ENCODE measurements around the gene TRIM54. TPM values are rescaled to one million over a fixed set of nuclear protein-coding genes. Genes with fewer than 3 reads are reported as not detected.

TRIM54 gene
- total RNA-seq, 6 donors from 2014 or later: 0.49 TPM; not detected in 5

DNA sequence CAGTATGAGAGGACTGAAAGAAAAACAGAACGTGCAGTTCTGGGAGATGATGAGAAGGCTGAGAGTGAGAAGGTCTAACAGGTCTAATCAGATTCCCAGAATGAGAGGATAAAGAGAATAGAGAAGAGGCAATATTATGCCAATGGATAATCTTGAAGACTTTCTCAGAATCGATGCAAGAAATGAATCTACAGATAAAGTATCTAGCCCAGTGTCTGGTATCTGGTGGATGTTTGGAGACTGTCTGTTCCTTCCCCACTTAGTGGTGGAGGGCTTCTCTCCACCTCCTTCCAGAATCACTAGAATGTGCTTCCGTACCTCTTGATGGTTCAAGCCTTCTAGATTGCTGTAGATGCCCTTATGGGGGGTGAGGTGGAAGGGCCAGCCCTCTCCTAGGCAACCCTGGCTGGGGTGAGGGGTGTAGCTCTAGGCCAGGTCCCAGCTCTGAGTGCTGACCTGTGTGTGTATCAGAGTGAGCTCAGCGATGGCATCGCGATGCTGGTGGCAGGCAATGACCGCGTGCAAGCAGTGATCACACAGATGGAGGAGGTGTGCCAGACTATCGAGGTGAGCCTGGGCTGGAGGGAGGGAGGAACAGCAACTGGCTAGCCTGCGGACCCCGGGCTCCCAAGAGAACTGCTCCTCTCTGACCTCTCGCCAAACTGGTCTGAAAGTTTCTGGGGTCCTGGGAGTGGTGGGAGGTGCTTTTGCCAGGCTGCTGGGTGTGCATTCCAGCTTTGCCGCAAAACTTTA is 22.4 kb downstream of the TRIM54 start:
- H3K9me3 ChIP-seq: no peaks in the 10 kb centered on the region
- peak in 1 of 2 donors; percentile 48 for DNase-seq
- peaks cover 0 to 27% (median 15%) of the 10 kb centered on the region in 4 donors for H3K27me3 ChIP-seq
- WGBS, 2 donors: 83 to 92% methylated on average over 13 of the region's 13 CpGs
- peaks cover 20 to 31% (median 24%) of the 10 kb centered on the region in 4 donors for H3K4me1 ChIP-seq
- TF ChIP-seq POLR2AphosphoS5 (IDR thresholded peaks at IDR 0.05): no peak
- no peak for TF ChIP-seq POLR2A (IDR thresholded peaks at IDR 0.05)
- TF ChIP-seq, protein P1, sequence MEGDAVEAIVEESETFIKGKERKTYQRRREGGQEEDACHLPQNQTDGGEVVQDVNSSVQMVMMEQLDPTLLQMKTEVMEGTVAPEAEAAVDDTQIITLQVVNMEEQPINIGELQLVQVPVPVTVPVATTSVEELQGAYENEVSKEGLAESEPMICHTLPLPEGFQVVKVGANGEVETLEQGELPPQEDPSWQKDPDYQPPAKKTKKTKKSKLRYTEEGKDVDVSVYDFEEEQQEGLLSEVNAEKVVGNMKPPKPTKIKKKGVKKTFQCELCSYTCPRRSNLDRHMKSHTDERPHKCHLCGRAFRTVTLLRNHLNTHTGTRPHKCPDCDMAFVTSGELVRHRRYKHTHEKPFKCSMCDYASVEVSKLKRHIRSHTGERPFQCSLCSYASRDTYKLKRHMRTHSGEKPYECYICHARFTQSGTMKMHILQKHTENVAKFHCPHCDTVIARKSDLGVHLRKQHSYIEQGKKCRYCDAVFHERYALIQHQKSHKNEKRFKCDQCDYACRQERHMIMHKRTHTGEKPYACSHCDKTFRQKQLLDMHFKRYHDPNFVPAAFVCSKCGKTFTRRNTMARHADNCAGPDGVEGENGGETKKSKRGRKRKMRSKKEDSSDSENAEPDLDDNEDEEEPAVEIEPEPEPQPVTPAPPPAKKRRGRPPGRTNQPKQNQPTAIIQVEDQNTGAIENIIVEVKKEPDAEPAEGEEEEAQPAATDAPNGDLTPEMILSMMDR (IDR thresholded peaks at IDR 0.05): no peak
- no peak for TF ChIP-seq EP300 (IDR thresholded peaks at IDR 0.05)
- H3K27ac ChIP-seq: no peak overlapping the region
- peaks cover 0 to 11% (median 0%) of the 10 kb centered on the region in 4 donors for H3K36me3 ChIP-seq
- no peak overlapping the region for H3K4me3 ChIP-seq
- ATAC-seq (ENCODE audit: low FRiP score in 2 of 2): no peak

DNA sequence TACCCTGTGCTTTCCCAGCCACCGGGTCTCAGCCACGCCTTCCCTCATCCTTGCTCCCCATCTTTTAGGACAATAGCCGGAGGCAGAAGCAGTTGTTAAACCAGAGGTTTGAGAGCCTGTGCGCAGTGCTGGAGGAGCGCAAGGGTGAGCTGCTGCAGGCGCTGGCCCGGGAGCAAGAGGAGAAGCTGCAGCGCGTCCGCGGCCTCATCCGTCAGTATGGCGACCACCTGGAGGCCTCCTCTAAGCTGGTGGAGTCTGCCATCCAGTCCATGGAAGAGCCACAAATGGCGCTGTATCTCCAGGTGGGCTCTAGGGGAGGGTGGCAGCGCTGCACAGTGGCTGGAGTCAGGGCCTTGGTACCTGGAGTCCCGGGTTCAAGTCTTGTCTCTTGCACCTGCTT is 23.3 kb downstream of the TRIM54 start:
- Histone ChIP-seq H3K9me3 (no peaks in the 10 kb centered on the region), H3K36me3 (peaks cover 0 to 17% (median 0%) of the 10 kb centered on the region in 4 donors), H3K4me3 (no peak overlapping the region), H3K27me3 (peaks cover 0 to 27% (median 15%) of the 10 kb centered on the region in 4 donors), H3K4me1 (peaks cover 20 to 31% (median 24%) of the 10 kb centered on the region in 4 donors), H3K27ac (no peak overlapping the region)
- ATAC-seq (ENCODE audit: low FRiP score in 2 of 2) (no peak), DNase-seq (peak in 1 of 2 donors; percentile 72)
- 85 to 91% methylated on average over 14 to 16 of the region's 16 CpGs for WGBS, 2 donors
- no peak for TF ChIP-seq POLR2A (IDR thresholded peaks at IDR 0.05)
- TF ChIP-seq, protein P1 (IDR thresholded peaks at IDR 0.05): no peak
- no peak for TF ChIP-seq EP300 (IDR thresholded peaks at IDR 0.05)
- TF ChIP-seq POLR2AphosphoS5 (IDR thresholded peaks at IDR 0.05): no peak

DNA sequence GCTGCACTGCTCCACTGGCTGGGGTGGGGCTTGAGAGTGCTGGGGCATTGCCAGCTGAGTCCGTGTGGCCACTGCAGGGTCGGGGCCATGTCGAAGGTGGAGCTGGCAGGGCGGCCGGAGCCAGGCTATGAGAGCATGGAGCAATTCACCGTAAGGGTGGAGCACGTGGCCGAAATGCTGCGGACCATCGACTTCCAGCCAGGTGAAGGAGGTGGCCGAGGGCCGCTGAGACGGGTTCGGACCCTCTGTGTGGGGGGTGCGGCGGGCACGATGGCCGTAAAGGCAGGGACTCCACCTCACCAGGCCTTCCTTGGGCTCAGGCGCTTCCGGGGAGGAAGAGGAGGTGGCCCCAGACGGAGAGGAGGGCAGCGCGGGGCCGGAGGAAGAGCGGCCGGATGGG is 23.9 kb downstream of the TRIM54 start:
- Histone ChIP-seq H3K27me3 (peaks cover 0 to 27% (median 15%) of the 10 kb centered on the region in 4 donors), H3K27ac (no peak overlapping the region), H3K4me1 (peaks cover 20 to 31% (median 24%) of the 10 kb centered on the region in 4 donors), H3K4me3 (peak overlapping the region in 2 of 4 donors; percentile 9 to 10), H3K9me3 (no peaks in the 10 kb centered on the region), H3K36me3 (peaks cover 0 to 18% (median 0%) of the 10 kb centered on the region in 4 donors)
- ATAC-seq (ENCODE audit: low FRiP score in 2 of 2) (no peak), DNase-seq (peak in 1 of 2 donors; percentile 64)
- no peak for TF ChIP-seq EP300 (IDR thresholded peaks at IDR 0.05)
- TF ChIP-seq, protein P1 (IDR thresholded peaks at IDR 0.05): no peak
- no peak for TF ChIP-seq POLR2A (IDR thresholded peaks at IDR 0.05)
- TF ChIP-seq POLR2AphosphoS5 (IDR thresholded peaks at IDR 0.05): no peak
- 0 to 28% methylated on average over 5 to 25 of the region's 26 CpGs for WGBS, 2 donors

DNA sequence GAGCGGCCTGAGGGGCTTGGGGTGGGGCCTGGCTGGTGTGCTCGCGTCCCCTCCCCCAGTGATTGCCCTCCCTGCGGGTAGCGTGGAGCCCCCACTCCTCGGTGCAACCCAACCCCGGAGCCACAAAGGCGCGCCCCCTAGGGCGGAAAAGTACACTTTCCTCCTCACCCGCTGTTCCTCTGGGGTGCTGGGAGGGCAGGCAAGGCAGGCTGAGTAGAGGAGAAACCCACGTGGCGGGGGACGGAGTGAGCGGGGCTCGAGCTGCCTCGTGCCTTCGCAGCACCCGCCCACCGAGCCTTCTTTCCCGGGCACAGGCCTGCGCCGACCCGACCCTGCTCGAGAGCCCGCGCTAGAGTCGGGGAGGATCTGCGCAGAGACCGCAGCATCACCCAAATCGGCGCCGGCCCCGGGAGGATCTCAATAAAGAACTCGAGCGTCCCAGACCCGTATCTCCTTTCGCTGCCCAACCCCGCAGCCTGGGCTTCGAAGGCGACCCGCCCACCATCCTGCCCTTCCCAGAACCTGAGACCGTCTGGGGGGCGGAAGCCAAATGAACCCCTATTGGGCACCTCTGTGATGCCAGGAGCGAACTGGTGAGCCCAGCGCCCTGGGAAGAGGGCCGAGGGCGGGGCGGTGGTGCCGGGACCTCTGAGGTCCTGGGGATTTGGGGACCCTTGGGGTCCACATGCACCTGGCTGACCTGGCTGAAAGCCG is 24.5 kb downstream of the TRIM54 start:
- Histone ChIP-seq H3K4me1 (peaks cover 20 to 31% (median 24%) of the 10 kb centered on the region in 4 donors), H3K9me3 (no peaks in the 10 kb centered on the region), H3K4me3 (peak overlapping the region in 2 of 4 donors; percentile 9 to 10), H3K27ac (no peak overlapping the region), H3K27me3 (peaks cover 0 to 27% (median 15%) of the 10 kb centered on the region in 4 donors), H3K36me3 (peaks cover 0 to 24% (median under 1%) of the 10 kb centered on the region in 4 donors)
- 2 to 5% methylated on average over 7 to 13 of the region's 51 CpGs for WGBS, 2 donors
- ATAC-seq (ENCODE audit: low FRiP score in 2 of 2): peak in 1 of 2 donors; percentile 6
- peak in 1 of 2 donors; percentile 82 for DNase-seq
- TF ChIP-seq, protein P1 (IDR thresholded peaks at IDR 0.05): no peak
- TF ChIP-seq EP300 (IDR thresholded peaks at IDR 0.05): no peak
- no peak for TF ChIP-seq POLR2AphosphoS5 (IDR thresholded peaks at IDR 0.05)
- no peak for TF ChIP-seq POLR2A (IDR thresholded peaks at IDR 0.05)

All from upper lobe of left lung (tissue), 6 donors.